GM18520 (cell line): Measurements from ENCODE around the gene ISOC1.
A peak's percentile ranks its signal among the peaks of the same experiment; 100 is the strongest.

Source experiments
- ATAC-seq: cut with Tn5 transposase; IDR thresholded peaks from one replicate; pipeline ENCODE4 v1.9.1; 2021; ENCODE audit not compliant: unreplicated experiment

ISOC1 gene

DNA sequence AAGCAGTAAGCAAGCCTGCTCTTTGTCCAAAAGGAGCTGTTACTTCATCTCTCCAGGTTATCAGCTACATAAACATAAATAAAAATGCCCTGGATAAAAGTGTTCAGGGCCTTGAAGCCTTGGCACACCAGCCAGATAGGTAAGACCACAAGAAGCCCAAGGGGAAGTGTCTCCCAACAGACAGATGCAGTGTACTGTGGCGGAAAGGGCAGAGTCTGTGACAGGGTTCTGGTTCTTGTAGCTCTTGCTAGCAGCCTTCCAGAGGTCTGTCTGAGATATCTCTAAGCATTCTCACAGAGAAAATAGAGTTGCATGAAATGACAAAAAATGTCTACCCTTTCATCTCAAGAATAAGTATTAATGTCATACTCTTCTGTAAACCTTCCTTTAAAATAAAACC is 30.1 kb downstream of the ISOC1 start:
- ATAC-seq: no peak

DNA sequence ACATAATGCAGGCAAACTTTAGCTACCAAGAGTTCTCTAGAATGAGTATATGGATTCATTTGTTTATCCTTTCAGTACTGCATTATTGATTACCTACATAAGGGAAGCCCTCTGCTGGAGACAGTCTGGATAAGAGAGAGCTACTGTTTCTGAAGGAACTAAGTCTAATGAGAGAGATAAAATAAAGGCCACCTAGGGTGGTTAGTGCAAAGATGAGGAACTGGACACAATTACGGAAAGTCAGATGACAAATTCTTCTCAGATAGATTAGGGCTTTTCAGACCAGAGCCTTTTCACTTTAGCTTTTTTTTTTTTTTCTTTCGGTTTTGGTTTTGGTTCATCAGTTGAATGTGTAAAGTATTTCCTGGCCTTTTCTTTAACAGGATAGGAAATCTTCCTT is 31.3 kb downstream of the ISOC1 start:
- peak; percentile 73 for ATAC-seq

DNA sequence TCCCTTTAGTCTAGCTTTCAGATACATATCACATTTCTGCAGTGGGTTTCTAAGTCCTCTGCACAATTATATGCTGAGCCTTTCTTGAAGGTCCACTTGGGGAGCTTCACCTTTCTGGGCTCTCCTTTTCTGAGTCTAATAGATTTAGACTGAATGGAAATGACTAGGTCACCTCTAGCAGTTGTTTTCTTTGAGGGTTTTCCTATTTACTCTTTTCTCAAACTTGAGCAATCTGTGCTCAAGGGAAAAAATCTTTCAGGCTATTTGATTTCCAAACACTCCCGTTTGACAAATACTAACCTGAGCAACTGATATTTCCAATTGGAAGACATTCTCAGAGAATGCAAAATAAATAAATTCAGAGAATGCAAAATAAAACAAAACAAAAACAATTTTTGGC is 39.0 kb downstream of the ISOC1 start:
- no peak for ATAC-seq

DNA sequence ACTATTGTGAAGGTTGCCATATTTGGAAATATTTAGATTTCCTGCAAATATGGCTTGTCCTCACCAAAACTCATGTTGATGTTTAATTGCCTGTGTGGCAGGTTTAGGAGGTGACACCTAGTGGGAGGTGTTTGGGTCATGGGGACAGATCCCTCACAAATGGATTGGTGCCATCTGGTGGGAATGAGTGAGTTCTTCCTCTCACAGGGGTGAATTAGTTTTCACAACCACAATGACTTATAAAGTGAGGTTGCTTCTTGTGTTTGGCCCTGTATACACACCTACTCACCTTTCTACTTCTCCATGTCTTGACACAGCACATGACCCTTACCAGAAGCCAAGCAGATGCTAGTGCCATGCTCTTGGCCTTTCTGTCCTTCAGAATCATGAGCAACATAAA is 41.1 kb downstream of the ISOC1 start:
- ATAC-seq: peak; percentile 59

- no peak for ATAC-seq
Measured at GRCh38 chr5:129137637-129138036, 43.1 kb downstream of the ISOC1 start.

DNA sequence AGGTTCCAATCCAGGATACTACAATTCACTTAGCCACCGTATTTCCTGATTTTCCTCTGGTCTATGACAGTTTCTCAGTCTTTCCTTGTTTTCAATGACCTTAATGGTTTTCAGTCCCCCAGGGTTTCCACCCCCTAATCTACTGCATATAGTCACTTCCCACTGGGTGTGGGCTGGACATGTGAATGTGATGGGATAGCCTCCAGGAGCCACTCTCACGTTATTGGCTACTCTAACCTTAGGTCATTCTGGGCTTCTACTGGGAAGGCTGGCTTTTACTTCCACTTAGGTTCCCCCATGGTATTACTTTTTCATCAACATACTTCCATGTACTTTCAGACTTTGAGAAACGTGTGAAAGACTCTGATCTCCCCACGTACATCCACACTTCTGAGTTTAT is 46.5 kb downstream of the ISOC1 start:
- no peak for ATAC-seq

GRCh38 chr5:129141696-129142095 is 47.1 kb downstream of the ISOC1 start:
- ATAC-seq: no peak

- ATAC-seq: no peak
Measured at GRCh38 chr5:129155876-129156275, 61.3 kb downstream of the ISOC1 start.

- ATAC-seq: no peak
Measured at GRCh38 chr5:129161830-129162229, 67.3 kb downstream of the ISOC1 start.
